Panc1 (cell line): ENCODE measurements around the gene PIK3AP1.

Source experiments
- CTCF ChIP-seq: fragments of 450-650 bp; IDR thresholded peaks from 2 replicates; pipeline ENCODE4 v1.5.1; 2017; ENCODE audit warnings: mild to moderate bottlenecking
- REST ChIP-seq, 2 experiments: IDR thresholded peaks; 2 replicates each; pipeline ENCODE4 v1.6.1; 2011 to 2012; ENCODE audit warnings: low read depth in 2 of 2, control low read depth in 1 of 2, low read length in 1 of 2, mild to moderate bottlenecking in 1 of 2, moderate library complexity in 1 of 2; ENCODE audit not compliant: insufficient read depth in 1 of 2
- TCF7L2 ChIP-seq: IDR thresholded peaks from 2 replicates; pipeline ENCODE4 v1.6.1; 2011; ENCODE audit warnings: mild to moderate bottlenecking, low read depth, low read length, inconsistent platforms

GRCh38 chr10:96708996-96709395 is 11.3 kb downstream of the PIK3AP1 start:
- TF ChIP-seq REST (IDR thresholded peaks at IDR 0.05; ENCODE audit: insufficient read depth in 1 of 2, low read depth in 2 of 2, low read length in 1 of 2) (no peak), CTCF (no peak), TCF7L2 (no peak)
